HG03442 (cell line): ENCODE results near the gene PAX5.

Experiments
- ATAC-seq: cut with Tn5 transposase; IDR thresholded peaks from one replicate; pipeline ENCODE4 v1.9.1; 2021; ENCODE audit warnings: mild to moderate bottlenecking, moderate library complexity; ENCODE audit not compliant: unreplicated experiment

PAX5 gene

DNA sequence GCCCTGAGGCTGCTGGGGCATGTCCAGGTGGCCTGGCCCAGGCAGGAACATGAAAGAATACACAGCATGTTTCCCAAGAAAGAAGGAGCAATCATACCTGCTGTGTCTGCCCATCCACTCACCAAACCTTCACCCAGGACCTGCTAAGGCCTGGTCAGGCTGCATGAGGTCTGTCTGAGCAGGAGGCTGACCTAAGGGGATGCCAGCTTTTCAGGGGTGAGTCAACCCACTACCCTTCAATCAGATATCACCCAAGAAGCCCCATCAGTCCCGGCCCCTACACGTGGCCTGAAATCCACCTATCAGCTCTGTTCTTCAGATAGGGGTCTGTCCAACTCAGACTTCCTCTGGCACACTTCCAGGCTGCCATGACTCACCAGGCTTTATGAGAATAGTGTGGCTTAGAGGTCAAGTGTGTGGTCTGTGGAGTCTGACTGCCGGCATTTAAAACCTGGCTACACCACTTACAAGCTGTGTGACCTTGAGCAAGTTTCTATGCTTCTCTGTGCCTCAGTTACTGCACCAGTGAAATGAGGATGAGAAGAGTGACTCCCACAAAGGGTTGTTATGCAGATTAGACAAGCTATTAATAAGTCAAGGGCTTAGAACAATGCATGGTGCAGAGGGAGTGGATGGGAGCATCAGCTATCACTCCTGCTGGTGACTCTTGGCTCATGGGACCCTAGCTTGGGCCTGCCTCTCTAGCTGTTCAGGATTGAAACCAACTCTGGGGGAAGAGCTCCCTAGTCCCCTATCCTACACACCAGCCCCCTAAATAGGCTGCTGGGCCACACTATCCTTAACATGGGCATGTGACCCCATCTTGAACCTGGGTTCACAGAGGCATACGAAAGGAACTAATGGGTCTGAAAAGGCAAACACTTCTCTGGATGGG is 130.3 kb downstream of the PAX5 start:
- ATAC-seq: peak; percentile 66

DNA sequence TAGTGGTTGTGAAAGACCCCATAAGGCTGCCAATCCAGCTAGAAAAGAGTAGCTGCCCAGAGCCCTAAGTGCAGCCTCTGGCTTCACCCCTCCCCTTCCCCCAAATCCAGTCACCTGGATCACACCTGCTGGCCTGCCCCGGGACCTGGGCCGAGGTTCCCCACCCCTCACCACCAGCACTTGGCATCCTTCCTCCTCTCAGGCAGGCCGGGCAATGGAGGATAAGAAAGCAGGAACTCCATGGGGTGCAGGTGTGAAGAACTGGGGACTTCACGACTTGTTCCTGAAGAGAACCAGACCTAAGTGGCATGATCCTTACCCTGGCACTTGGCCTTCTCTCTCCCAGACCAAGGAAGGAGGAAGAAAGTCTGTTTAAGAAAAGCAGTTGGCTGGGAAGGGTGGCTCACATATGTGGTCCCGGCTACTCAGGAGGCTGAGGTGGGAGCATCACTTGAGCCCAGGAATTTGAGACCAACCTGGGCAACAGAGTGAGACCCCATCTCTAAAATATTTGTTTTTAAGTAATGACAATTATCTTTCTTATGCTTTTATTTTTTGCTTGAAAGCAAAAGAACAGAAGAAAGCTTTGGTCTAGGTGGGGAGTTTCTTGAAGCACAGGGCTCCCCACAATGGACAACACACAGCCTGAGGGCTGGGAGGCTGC is 131.1 kb downstream of the PAX5 start:
- ATAC-seq: no peak

DNA sequence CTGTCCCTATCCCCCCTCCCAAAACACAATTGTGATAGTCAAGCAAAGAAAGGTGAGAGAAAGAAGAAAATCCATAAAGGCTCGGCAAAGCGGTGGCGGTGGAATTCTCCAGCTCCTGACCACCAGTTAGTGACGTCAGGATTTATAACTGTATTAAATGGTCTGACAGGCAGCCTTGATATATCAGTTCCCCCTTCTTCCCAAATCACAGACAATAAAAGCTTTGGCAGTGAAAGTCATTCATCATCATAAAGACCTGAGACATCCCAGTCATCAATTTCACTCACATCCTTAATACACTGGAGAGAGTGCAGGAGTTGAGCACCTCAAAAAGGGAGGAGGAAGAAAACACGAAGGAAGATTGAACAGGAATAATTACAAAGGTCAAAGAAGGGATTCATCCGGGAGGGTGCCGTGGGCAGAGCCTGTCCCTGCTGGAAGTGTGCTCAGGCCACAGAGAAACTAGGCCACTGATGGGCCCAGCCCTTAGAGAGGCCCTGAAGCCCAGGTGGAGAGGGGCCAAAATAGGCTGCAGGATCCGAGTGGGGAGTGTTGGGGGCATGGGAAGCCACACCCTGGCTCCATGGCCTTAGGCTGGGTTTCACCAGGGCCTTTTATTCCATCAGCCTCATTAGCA is 131.9 kb downstream of the PAX5 start:
- ATAC-seq: no peak

DNA sequence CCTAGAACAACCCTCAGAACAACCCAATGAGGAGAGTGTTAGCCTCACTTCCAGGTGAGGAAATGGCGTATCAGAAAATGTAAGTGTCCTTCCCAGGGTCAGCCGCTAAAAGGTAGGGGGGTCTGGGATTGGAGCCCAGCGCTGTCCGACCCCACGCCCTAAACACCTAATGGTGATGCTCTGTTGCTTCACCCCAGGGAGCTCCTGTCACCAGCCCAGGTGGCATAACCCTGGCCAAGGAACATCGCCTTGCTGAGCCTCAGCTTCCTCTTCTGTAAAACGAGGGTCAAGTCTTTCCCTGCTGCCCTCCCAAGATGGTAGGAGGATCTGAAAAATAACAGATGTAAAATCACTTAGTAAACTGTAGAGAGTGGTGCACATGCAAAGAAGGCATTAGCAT is 132.5 kb downstream of the PAX5 start:
- no peak for ATAC-seq

DNA sequence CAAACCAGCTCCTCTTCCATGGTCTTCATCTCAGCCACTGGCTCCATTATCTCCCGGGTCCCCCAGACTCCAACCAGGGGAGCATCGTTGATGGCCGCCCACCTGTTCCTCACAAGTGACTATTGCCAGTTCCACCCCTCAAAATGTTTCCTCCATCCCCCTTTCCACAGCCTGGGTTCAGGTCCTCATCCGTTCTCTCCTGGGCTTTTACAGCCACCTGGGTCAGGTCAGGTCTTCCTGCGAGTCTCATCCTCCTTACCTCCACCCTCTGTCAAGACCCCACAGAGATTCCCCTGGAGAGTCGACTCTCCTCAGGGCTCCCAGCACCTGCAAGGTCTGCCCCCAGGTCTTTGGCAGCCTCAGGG is 133.2 kb downstream of the PAX5 start:
- no peak for ATAC-seq

DNA sequence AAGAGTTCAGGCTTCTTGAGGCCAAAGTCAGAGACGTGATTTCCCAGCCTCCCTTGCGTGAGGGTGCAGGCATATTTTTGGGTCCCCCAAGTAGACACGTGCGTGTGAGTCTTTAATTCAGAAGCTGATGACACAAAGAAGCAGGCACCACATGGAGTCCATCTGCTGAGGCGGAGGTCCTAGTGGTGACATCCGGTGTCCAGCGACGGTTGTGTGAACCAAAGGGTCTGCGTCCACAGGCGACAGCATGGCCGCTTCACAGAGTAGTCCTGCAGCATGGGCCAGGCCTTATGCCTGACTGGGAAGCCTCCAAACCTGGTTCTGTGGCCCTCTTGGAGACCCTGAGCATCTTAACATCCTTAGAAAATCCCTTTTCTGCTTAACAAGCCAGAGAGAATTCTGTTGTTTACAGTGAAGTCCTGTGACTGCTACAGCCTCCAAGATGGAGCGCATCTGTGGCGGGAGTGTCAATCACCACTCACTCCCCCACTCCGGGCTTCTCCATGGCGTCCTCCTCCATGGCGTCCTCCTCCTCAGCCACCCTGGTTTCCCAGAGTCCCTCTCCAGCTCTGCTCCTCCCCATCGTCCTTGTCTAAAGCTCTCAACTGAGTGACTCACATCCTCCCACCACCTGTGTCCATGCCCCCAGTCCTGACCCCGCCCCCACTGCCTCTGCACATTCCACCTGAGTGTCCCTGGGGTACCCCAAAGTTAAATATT is 133.8 kb downstream of the PAX5 start:
- ATAC-seq: no peak

DNA sequence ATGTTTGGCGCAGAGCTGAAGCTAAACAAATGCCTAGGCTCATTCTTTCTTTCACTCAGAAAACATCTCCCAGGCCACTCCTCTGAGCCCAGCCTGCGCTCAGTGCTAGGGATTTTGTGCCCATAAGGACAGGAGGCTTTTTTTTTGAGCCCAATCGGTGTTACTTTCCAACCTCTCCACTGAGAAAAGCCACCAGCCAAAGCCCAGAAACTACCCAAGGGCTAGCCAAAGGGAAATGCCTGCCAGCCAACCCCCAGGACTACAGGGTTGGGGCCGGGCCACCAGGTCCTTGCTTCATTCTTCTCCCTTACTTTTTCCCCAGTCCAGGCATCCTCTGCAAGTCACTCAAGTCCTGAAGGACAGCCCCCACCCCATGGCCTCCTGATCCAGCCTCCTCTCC is 134.7 kb downstream of the PAX5 start:
- no peak for ATAC-seq

DNA sequence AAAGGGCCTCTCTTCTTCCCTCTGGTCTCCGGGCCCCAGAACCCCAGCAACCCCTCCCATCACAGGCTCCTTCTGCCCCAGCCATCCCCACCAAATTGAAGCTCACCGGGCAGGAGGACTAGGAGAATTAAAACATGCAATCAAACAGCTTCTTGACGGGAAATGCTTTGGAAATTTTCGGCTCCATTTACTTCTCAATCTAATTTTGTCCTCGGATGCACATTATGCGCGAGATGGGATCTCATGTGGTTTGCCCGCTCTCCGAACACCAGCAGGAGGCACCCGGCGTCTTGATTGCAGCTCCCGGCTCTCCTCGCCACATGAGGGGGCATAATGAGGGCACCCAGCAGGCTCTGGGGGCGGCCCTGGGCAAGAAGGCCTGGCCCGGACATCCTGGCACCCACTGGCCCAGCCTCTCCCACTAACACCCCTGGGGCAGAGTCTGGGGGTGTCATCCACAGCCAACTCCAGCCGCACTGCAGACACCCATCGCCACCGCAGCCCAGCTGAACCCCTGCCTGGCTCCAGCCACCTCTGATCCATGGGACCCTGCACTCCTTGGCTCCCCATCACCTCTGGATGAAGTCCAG is 135.5 kb downstream of the PAX5 start:
- ATAC-seq: no peak

DNA sequence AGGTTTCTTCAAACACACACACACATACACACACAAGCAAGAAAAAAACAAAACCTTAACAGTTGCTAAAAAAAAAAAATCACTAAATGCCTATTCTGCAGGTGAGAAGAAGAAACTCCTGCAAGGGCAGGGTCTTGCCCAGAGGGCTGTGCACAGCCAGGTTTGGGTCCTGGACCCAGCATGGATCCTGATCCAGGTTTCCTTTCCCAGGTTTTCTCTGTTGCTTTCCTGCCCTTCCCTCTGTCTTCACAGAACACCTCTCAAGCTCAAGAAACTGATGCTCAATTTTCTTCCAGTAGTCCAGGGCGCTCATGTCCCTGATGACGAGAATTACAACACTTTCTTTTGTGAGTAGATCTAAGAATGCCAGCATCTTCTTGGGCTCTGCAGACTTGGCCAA is 136.6 kb downstream of the PAX5 start:
- ATAC-seq: no peak

DNA sequence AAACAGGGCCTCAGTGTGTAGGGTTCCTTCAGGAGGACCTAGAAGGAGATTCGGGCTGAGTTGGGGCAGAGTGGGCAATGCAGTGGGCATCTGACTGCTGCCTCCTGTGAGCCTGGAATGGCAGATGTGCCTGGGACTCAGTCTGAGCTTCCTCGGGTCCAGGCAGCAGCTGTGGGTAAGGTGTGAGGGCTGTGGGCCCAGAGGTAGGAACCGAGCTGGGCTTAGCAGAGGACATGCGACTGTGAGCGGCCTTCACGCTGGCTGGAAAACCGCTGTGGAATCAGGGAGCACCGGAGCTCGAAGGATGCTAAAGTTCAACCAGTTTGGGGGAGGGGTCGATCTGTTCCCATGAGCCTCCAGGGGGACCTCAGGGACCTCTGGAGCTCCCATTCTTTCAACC is 137.0 kb downstream of the PAX5 start:
- ATAC-seq: no peak

DNA sequence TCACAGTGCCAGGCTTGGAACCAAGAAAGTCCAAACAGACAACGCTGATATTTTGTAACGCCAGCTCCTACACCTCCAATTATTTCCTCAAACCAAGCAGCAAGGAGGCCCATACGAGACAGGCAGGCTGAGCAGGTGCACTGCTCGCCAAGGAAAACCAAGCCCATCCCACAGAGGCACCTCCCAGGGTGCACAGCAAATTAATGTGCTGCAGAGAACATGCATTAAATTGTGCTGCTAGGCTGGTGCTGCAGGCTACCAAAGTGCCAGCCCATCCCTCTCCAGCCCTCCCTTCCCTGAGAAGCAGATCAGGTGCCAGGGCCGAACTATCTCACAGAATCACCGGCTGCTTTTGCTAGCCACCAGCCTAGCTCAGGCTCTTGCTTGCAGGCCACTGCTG is 137.8 kb downstream of the PAX5 start:
- ATAC-seq: no peak

DNA sequence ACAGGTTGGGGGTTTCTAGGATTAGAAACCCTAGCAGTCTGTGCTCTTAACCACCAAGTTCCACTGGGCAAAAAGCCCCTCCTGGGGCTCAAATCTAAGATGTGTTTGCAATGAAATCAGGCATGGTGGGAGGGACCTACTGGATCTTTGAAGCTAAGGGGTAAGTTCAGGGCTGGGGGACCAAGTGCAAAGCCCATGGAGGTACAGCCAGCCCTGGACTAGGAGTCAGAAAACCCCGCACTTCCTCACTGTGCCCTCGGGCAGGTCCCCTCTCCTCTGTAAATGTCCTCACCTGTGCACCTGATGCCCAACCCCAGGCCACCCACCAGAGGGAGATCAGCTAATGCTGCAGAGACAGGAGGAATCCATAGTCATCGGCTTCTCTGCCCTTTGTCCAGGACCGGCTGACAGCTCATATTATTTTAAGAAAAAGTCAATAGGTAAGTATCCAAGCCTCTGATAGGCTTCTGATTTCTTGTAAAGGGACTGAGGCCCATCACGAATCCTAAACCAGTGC is 138.3 kb downstream of the PAX5 start:
- no peak for ATAC-seq

DNA sequence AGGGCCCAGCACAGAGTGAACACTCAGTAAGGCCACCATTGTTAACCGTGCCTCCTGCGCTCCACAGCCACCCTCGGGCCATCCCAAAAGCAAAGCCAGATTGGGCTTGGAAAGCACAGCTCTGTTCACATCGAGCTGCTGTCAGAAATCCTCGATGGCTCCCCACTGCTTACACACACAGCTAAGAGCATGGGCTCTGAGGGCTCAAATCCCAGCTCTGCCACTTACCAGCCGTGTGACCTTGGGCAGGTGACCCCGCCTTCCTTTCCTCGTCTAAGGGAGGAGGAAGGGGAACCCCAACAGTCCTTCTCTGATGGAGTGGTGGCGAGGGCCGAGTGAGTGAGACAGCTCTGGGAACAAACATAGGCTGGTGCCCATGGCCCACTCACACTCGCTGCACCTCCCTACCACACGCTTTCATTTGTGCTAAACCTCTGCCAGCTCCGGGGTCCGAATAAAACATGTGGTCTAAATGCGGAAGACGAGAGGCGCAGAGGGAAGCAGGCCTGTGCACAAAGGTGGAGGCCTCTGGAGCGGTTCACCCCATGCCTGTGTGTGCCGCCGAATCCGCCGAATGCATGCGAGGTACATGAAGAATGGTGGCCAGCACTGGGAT is 139.3 kb downstream of the PAX5 start:
- ATAC-seq: no peak

DNA sequence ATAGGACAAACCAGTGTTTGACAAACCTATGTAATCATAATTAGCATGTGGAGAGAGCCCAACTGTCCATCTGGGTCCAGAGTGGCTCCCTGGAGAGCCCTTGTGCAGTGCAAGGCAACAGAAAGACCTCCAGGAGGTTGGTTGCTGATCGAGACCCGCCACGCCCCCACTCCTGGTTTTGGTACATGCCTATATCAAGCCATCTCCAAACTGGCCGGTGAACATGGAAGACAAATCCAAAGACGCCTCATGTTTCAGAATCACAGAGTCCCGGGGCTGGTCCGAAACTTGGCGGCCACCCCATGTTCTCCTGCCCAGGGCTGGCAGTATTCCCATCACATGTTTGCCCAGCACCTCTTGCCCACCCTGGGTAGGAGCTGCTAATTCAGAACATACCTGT is 140.2 kb downstream of the PAX5 start:
- ATAC-seq: no peak

DNA sequence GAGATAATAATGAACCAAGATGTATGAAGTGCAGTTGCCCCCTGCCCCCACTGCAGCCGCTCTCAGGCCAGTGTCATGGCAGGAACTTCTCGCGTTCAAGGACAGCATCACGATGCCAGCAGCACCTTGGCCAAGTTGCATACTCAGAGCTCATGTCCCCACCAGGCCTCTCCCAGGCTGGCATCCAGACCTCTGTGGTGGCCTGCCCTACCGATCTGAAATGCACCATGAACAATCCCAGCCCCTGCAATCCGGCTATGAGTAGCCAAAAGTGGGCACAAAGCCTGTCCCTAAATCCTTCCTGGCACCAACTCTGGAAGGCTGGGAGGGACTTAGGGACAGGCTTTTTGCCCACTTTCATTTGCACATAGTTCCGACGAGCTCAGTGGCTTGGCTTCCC is 140.9 kb downstream of the PAX5 start:
- no peak for ATAC-seq

DNA sequence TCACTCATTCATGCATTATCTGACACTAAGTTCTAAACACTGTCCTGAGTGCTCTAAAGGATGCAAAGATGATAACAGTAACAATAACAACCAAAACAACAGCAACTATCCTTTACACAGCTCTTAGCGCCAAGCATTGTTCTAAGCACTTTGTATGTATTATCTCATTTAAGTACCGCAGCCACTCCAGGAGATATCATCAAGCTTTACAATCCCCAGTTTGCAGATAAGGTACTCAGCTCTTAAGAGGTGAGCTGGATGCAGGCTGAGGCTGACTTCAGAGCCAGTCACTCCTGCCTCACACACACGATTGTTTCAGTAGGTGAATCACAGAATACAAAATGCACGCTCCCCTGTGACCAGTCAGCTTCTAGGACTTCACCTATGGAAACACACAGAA is 141.8 kb downstream of the PAX5 start:
- no peak for ATAC-seq

DNA sequence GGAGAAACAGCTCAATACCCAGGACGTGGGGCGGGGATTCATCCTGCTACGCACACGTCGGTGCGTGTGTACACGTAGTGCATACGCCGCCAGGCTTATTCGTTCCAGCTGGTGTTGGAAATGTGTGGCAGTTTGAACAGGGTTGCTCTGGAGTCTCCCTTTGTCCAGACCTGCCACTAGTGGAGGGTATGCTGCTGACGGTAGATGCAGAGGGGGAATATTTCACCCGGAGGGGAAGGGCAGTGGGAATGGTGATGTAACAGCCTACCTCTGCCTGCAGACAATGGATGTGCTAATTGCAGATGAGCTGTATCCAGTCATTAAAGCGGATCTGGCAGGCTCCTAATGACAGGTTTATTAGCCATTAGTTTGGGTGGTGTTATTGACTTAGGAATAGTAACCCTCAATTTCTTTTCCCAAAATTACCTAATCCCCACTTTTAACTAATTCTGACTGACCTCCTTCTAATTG is 142.7 kb downstream of the PAX5 start:
- no peak for ATAC-seq

DNA sequence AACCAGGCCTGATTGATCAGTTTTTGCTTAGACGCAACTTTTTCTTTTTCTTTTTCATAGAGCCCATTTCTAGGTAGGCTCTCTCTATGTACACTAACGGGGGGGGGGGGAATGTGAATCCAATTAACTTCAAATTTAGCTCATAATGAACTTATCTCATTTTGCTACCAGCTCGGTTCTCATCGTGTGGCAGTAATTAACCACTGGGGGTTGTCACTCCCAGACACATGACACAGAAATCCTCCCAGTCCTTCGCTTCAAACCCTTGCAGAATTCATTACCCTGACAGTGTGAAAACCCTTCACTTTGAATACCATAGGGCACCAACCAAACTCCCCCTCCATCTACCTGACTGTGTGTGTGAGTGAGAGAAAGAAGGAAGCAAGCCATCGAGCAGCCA is 144.2 kb downstream of the PAX5 start:
- no peak for ATAC-seq

DNA sequence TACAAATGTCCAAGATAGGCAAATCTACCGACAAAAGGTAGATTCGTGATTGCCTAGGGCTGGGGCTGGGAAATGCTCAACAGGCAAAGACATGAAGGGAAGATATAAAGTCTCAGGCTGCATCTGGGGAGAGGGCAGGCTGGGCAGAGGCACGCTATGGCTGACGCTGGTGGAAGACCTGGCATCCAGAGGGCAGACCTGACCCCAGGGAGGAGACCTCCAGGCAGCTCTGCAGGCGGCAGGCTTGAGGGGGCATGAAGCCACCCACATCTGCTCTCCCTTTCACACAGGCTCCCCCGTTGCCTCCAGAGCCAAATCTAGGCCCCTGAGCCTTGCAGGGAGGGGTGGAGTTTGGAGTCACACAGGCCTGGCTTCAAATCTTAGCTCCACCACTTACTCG is 145.5 kb downstream of the PAX5 start:
- no peak for ATAC-seq

DNA sequence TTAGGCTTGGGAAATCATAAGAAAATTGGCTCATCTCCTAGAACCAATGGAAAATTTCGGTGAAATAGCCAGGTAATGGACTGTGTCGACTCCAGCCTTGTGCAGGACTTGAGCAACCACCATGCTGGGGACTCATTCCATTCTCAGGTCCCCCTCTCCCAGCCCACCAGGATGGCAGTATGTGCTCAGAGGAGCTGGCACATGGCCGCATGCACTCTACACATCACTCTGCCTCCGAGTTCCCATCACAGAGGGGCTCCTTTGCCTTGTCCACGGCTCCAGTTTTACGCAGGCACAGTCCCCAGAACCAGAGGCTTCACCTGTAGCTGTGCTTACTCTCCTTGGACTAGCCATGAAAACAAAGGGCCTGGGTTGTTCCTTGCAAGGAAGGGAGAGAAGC is 149.3 kb downstream of the PAX5 start:
- no peak for ATAC-seq
